HCT116 (cell line): ENCODE data around the gene PSMD2.

Experiments
- CTCF ChIP-seq, 3 experiments: fragments of 200-600 bp in 1 of 3; sonication (generic) in 1 of 3; IDR thresholded peaks in 2 of 3; conservative IDR thresholded peaks in 1 of 3; 2 replicates each; pipeline ENCODE4 v1.5.1; 2012 to 2017; ENCODE audit warnings: low read depth in 2 of 3, low read length in 2 of 3, antibody characterized with exemption in 1 of 3, borderline replicate concordance in 1 of 3, control low read depth in 1 of 3, mild to moderate bottlenecking in 1 of 3, mixed read lengths in 1 of 3, mixed run types in 1 of 3, moderate library complexity in 1 of 3; ENCODE audit not compliant: insufficient read depth in 1 of 3
- EZH2 ChIP-seq: fragments of 200-600 bp; sonication (generic); IDR thresholded peaks from 2 replicates; pipeline ENCODE4 v1.6.1; 2017; ENCODE audit warnings: antibody characterized with exemption, mixed run types

- TF ChIP-seq CTCF (IDR thresholded peaks at IDR 0.05 in 2 of 3, conservative IDR thresholded peaks at IDR 0.05 in 1 of 3; ENCODE audit: borderline replicate concordance in 1 of 3, insufficient read depth in 1 of 3, low read depth in 2 of 3, low read length in 2 of 3) (no peak), EZH2 (no peak)
Measured at GRCh38 chr3:184296616-184297015, 2.4 kb upstream of the PSMD2 start.
